Immature natural killer cell (primary cell): Measurements from ENCODE around the gene LNX2. TPM values are rescaled to one million over a fixed set of nuclear protein-coding genes. Genes with fewer than 3 reads are reported as not detected.

Experiments
- DNase-seq, 3 donors: peaks; one replicate each; pipeline ENCODE4 v3.0.0; 2022; ENCODE audit warnings: mixed read lengths in 1 of 3
- H3K27ac Mint-ChIP-seq, 6 donors: one replicate each; pipeline ENCODE4 v1.8.0; 2020; ENCODE audit warnings: mixed read lengths in 6 of 6, mild to moderate bottlenecking in 5 of 6, inconsistent platforms in 4 of 6, moderate library complexity in 3 of 6
- H3K27me3 Mint-ChIP-seq, 3 donors: one replicate each; pipeline ENCODE4 v1.8.0; 2020 to 2021; ENCODE audit warnings: low read depth in 3 of 3, mild to moderate bottlenecking in 3 of 3, mixed read lengths in 3 of 3, moderate library complexity in 3 of 3, inconsistent platforms in 1 of 3
- H3K36me3 Mint-ChIP-seq, 3 donors: one replicate each; pipeline ENCODE4 v1.8.0; 2020; ENCODE audit warnings: mixed read lengths in 3 of 3, inconsistent platforms in 2 of 3, mild to moderate bottlenecking in 2 of 3
- H3K4me1 Mint-ChIP-seq, 2 donors: one replicate each; pipeline ENCODE4 v1.8.0; 2020; ENCODE audit warnings: inconsistent platforms in 2 of 2, mild to moderate bottlenecking in 2 of 2, mixed read lengths in 2 of 2, moderate library complexity in 1 of 2
- H3K4me3 Mint-ChIP-seq, 5 donors: one replicate each; pipeline ENCODE4 v1.8.0; 2020; ENCODE audit warnings: mild to moderate bottlenecking in 5 of 5, mixed read lengths in 5 of 5, inconsistent platforms in 3 of 5, moderate library complexity in 3 of 5
- H3K9me3 Mint-ChIP-seq, 6 donors: one replicate each; pipeline ENCODE4 v1.8.0; 2020; ENCODE audit warnings: mild to moderate bottlenecking in 6 of 6, mixed read lengths in 6 of 6, inconsistent platforms in 4 of 6, moderate library complexity in 3 of 6
- polyA plus RNA-seq, 3 donors: library from polyadenylated mRNA; unstranded; fragments of 300-500 nt; fragmentation: Illumina TruSeq; gene quantifications; one replicate each; pipeline ENCODE4 v1.2.3, GENCODE V29; 2021

Gene LNX2
- polyA plus RNA-seq, 3 donors from 2014 or later: 1.5 to 4.0 (median 2.8) TPM

GRCh38 chr13:27496006-27496405 is 124.3 kb downstream of the LNX2 start:
- Mint-ChIP-seq H3K27ac (no peak overlapping the region), H3K27me3 (peaks cover 0 to 2% (median 0%) of the 10 kb centered on the region in 3 donors), H3K9me3 (no peaks in the 10 kb centered on the region), H3K4me3 (no peak overlapping the region), H3K4me1 (no peaks in the 10 kb centered on the region), H3K36me3 (no peaks in the 10 kb centered on the region)
- DNase-seq: no peak

Other genes with a start within 250 kb of the LNX2 start
- gene GTF3A, start 195.9 kb downstream of the LNX2 start, polyA plus RNA-seq: 100 to 1,000 TPM; 483 to 645 (median 583) TPM
- 10 to 100 TPM; 55.0 to 77.7 (median 67.1) TPM for gene MTIF3, start 170.0 kb downstream of the LNX2 start, polyA plus RNA-seq
- 100 to 1,000 TPM in 1 of 3 donors, 10 to 100 TPM in 2; 66.9 to 109 (median 87.7) TPM for gene POLR1D, start 1.4 kb upstream of the LNX2 start, polyA plus RNA-seq
- not detected for gene GSX1, start 172.0 kb upstream of the LNX2 start, polyA plus RNA-seq